ENCODE measurements around the gene FNBP1. TPM values are rescaled to one million over a fixed set of nuclear protein-coding genes. Genes with fewer than 3 reads are reported as not detected.

Gene FNBP1
- total and polyA plus RNA-seq, 2 of the 8 experiments (the other 6 are each of a cell fraction or from before 2014, with no cell fraction given): 7.2 to 40.9 TPM

DNA sequence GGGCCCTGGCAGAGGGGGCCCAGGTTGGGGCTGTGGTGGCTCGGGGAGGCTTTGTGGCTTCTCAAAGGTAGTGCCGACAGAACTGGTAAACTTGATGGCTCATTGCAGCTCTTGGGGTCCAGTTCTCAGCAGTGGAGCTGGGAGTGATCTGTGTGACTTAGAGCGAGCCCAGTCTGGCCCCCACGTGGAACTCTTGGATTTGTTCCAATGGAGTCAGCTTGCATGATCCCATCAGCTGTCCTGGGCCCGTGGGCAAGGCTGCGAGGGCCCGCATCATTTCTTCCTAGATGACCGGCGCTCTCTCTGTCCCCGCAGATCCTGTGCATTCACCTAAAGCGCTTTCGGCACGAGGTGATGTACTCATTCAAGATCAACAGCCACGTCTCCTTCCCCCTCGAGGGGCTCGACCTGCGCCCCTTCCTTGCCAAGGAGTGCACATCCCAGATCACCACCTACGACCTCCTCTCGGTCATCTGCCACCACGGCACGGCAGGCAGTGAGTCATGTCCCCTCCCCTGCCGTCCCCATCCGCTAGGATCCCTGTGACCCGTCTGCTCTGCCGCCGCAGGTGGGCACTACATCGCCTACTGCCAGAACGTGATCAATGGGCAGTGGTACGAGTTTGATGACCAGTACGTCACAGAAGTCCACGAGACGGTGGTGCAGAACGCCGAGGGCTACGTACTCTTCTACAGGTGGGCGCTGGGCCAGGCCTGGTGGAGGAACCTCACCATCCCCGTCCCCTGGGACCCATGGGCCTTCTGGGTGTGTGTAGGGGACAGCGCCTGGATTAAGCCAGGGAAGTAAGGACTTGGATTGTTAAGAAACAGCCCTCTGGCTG lies 168.5 kb downstream of the FNBP1 start:
- H2BK120ac ChIP-seq (replicated peaks; ENCODE audit: low read depth, low read length): no peak overlapping the region
- H4K91ac ChIP-seq (replicated peaks; ENCODE audit: insufficient read length, low read length): no peak overlapping the region
- H3K36me3 ChIP-seq (ENCODE audit: control insufficient read depth in 2 of 4, insufficient read depth in 4 of 4, low read length in 3 of 4): no peaks in the 10 kb centered on the region; a peak in 2 of 8 replicates
- H3K18ac ChIP-seq (ENCODE audit: extremely low read depth, low read length): no peak overlapping the region; the same call in 1 of the 2 replicates
- peaks cover 0 to 2% of the 10 kb centered on the region in 2 experiments for H4K20me1 ChIP-seq (replicated peaks in 1 of 2; ENCODE audit: control insufficient read depth in 1 of 2, insufficient read depth in 2 of 2, low read length in 2 of 2)
- H2AK5ac ChIP-seq (ENCODE audit: low read depth, low read length): no peak overlapping the region
- CTCF ChIA-PET (ENCODE audit: partially characterized antibody): interaction anchor here (0.9 to 1.4 kb wide), 4 partner anchors 12 to 413 kb away, joined by 3 read pairs; no protein-coding TSS in a partner anchor
- no peaks in the 10 kb centered on the region for H3K23me2 ChIP-seq (ENCODE audit: low read depth, low read length)
- no peaks in the 10 kb centered on the region for H3K79me1 ChIP-seq (ENCODE audit: low read depth, low read length)
- H3K23ac ChIP-seq (ENCODE audit: insufficient read length): no peak overlapping the region
- WGBS, 2 experiments (ENCODE audit: extremely low coverage in 1 of 2, insufficient coverage in 1 of 2, insufficient read length in 1 of 2, insufficient replicate concordance in 2 of 2, low coverage in 1 of 2, low lambda C conversion rate in 2 of 2, missing lambda C conversion rate in 1 of 2): 93% methylated on average over 38 of the region's 38 CpGs; no CpG with 5 or more reads in 1 of the 2 experiments
- POLR2A ChIA-PET (ENCODE audit: partially characterized antibody): interaction anchor here (1.0 to 1.6 kb wide), 3 partner anchors 9 to 12 kb away, joined by 3 to 4 read pairs (median 3); no protein-coding TSS in a partner anchor
- no peaks in the 10 kb centered on the region for H3K27me3 ChIP-seq (replicated peaks in 1 of 4; ENCODE audit: control insufficient read depth in 3 of 4, extremely low read depth in 1 of 4, insufficient read depth in 3 of 4, low read length in 3 of 4)
- no peak overlapping the region for H2BK12ac ChIP-seq (ENCODE audit: low read depth, low read length)
- no peak overlapping the region for H3K9ac ChIP-seq (replicated peaks in 1 of 4; ENCODE audit: extremely low read depth in 1 of 4, low read depth in 3 of 4, low read length in 3 of 4)
- no peak for FAIRE-seq
- H3K4me2 ChIP-seq (ENCODE audit: insufficient read depth in 1 of 2, low read depth in 2 of 2, low read length in 2 of 2): no peak overlapping the region
- H4K8ac ChIP-seq (ENCODE audit: extremely low read depth, insufficient read depth, low read length): no peak overlapping the region; the same call in 1 of the 2 replicates
- H2BK15ac ChIP-seq (ENCODE audit: low read length): no peak overlapping the region
- no peak overlapping the region for H3K4me3 ChIP-seq (ENCODE audit: extremely low read depth in 1 of 4, insufficient read depth in 2 of 4, low read depth in 3 of 4, low read length in 4 of 4)
- no peak overlapping the region for H3K4ac ChIP-seq (replicated peaks; ENCODE audit: insufficient read length, low read depth, low read length)
- no peaks in the 10 kb centered on the region for H3K9me3 ChIP-seq (ENCODE audit: insufficient read depth in 2 of 2, low read depth in 1 of 2, low read length in 1 of 2)
- H3K27ac ChIP-seq (ENCODE audit: low read depth, low read length): no peak overlapping the region
- H4K5ac ChIP-seq (ENCODE audit: insufficient read length, low read depth, low read length): no peak overlapping the region
- no peak overlapping the region for H2BK20ac ChIP-seq (ENCODE audit: low read length)
- no peaks in the 10 kb centered on the region for H3K79me2 ChIP-seq (ENCODE audit: control insufficient read depth in 1 of 2, insufficient read depth in 2 of 2, low read length in 2 of 2)
- H3K4me1 ChIP-seq (replicated peaks in 1 of 4; ENCODE audit: control insufficient read depth in 3 of 4, insufficient read depth in 4 of 4, low read length in 3 of 4): no peaks in the 10 kb centered on the region
- no peak overlapping the region for H2AFZ ChIP-seq (ENCODE audit: low read length)
- H2BK5ac ChIP-seq (ENCODE audit: low read depth, low read length): no peak overlapping the region; the same call in 1 of the 2 replicates
- no peak overlapping the region for H3K56ac ChIP-seq (replicated peaks; ENCODE audit: insufficient read length, low read depth, low read length)
- DNase-seq (ENCODE audit: low read depth in 1 of 2, low spot score in 2 of 2): no peak
- no peak overlapping the region for H3K14ac ChIP-seq (ENCODE audit: insufficient read length)
- no peak for TF ChIP-seq RBBP5 (IDR thresholded peaks at IDR 0.05; ENCODE audit: borderline replicate concordance, low read depth, low read length)
